Kidney (tissue), 14 donors: ENCODE data around the gene LRRC17. TPM values are rescaled to one million over a fixed set of nuclear protein-coding genes. Genes with fewer than 3 reads are reported as not detected.

ENCODE experiments used
- DNase-seq, 5 donors: peaks; one replicate each; pipeline ENCODE4 v3.0.0-alpha.2; 2013 to 2020
- FAIRE-seq: peaks from 2 replicates; lab custom pipeline; 2012; peaks lifted over from hg19 to GRCh38; lab: Jason Lieb, UNC
- H3K27ac ChIP-seq, 2 donors: one replicate each; pipeline ENCODE4 v1.7.0; 2013; ENCODE audit warnings: low read depth in 2 of 2, low read length in 2 of 2, inconsistent platforms in 1 of 2
- H3K27me3 ChIP-seq: one replicate; pipeline ENCODE4 v1.7.1; 2013; ENCODE audit warnings: low read length, inconsistent platforms; ENCODE audit not compliant: control insufficient read depth, insufficient read depth
- H3K36me3 ChIP-seq, 3 donors: one replicate each; pipeline versions ENCODE4 v1.7.0 to v1.7.1; 2013; ENCODE audit warnings: low read length in 3 of 3, control low read depth in 1 of 3, inconsistent platforms in 1 of 3; ENCODE audit not compliant: insufficient read depth in 3 of 3, control insufficient read depth in 2 of 3
- H3K4me1 ChIP-seq, 3 donors: one replicate each; pipeline versions ENCODE4 v1.7.0 to v1.7.1; 2013; ENCODE audit warnings: low read length in 3 of 3, inconsistent platforms in 1 of 3, low read depth in 1 of 3; ENCODE audit not compliant: control insufficient read depth in 2 of 3, insufficient read depth in 2 of 3
- H3K4me3 ChIP-seq, 3 donors: one replicate each; pipeline versions ENCODE4 v1.7.0 to v1.8.1; 2013; ENCODE audit warnings: low read length in 3 of 3, control low read depth in 1 of 3, inconsistent platforms in 1 of 3
- H3K9ac ChIP-seq, 3 donors: one replicate each; pipeline versions ENCODE4 v1.7.0 to v1.7.1; 2013; ENCODE audit warnings: low read length in 3 of 3, control low read depth in 1 of 3, inconsistent platforms in 1 of 3
- H3K9me3 ChIP-seq, 3 donors: one replicate each; pipeline versions ENCODE4 v1.7.0 to v1.7.1; 2013; ENCODE audit warnings: low read length in 3 of 3, control low read depth in 1 of 3, inconsistent platforms in 1 of 3; ENCODE audit not compliant: control insufficient read depth in 2 of 3, insufficient read depth in 1 of 3
- intact Hi-C: fragments of 100-400 bp; cut with DNase I; formaldehyde crosslinking; loops from one replicate; pipeline ENCODE4 v1.11.1; 2022
- polyA plus RNA-seq: library from polyadenylated mRNA; stranded (reverse); fragments of 350-450 nt; fragmentation: Illumina TruSeq; extraction: RNeasy Lipid Tissue Mini Kit (QIAGEN cat#74804); gene quantifications from one replicate; pipeline ENCODE4 v1.2.3, GENCODE V29; 2014; ENCODE audit warnings: low read depth, low replicate concordance; ENCODE audit not compliant: insufficient read depth
- total RNA-seq: library from RNA; stranded (reverse); fragmentation: NEBNext Ultra II Directional; extraction: Animal tissue kit (Norgen Biotek cat#: 25700); gene quantifications from one replicate; pipeline ENCODE4 v1.2.1, GENCODE V29; 2021
- TF ChIP-seq, protein P1 (sequence below): IDR thresholded peaks from 3 replicates; pipeline ENCODE4 v1.5.1; 2012; ENCODE audit warnings: mild to moderate bottlenecking, moderate library complexity, borderline replicate concordance; ENCODE audit not compliant: insufficient read depth; ENCODE audit errors: extremely low read depth
- donor health status: control.
- donor health status: control.
- donor health status: control.
- donor health status: control.
- donor health status: control.
- donor health status: DM: yes; HTN: yes; CAD: no.
- donor health status: Normal renal cell carcinoma (clear cell type).

Gene LRRC17
- total and polyA plus RNA-seq, 2 donors from 2014 or later = 2.1 to 4.0 TPM

DNA sequence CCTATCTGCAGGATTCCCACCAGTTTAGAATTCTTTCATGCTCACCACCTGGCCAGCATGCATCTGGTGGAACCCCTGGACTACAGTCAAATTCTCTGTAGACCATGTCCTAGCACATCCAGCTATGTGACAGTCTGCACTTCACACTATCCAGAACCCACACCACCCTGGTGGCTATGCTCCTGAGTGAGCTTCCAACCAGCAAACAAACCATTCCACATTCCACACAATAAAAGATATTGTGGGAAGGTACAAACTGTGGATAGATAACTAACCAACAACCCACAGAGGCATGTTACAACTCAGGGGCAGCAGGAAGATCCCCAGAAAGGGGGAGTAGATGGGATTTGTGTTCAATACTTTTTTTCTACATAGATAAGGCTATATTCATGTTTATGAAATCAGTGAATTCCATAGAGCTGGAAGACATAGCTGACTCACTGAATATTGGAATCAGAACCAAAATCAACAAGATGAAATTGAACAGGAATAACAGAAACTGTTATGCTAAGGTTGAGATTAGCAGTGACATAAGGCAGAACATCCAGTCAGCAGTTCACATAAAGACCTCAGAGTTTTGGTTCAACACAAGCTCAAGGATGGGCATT lies 72.5 kb downstream of the LRRC17 start:
- Histone ChIP-seq H3K4me3 (no peak overlapping the region), H3K9ac (no peak overlapping the region), H3K4me1 (no peaks in the 10 kb centered on the region), H3K27me3 (no peaks in the 10 kb centered on the region), H3K36me3 (no peaks in the 10 kb centered on the region), H3K9me3 (no peaks in the 10 kb centered on the region), H3K27ac (no peak overlapping the region)
- TF ChIP-seq, protein P1, sequence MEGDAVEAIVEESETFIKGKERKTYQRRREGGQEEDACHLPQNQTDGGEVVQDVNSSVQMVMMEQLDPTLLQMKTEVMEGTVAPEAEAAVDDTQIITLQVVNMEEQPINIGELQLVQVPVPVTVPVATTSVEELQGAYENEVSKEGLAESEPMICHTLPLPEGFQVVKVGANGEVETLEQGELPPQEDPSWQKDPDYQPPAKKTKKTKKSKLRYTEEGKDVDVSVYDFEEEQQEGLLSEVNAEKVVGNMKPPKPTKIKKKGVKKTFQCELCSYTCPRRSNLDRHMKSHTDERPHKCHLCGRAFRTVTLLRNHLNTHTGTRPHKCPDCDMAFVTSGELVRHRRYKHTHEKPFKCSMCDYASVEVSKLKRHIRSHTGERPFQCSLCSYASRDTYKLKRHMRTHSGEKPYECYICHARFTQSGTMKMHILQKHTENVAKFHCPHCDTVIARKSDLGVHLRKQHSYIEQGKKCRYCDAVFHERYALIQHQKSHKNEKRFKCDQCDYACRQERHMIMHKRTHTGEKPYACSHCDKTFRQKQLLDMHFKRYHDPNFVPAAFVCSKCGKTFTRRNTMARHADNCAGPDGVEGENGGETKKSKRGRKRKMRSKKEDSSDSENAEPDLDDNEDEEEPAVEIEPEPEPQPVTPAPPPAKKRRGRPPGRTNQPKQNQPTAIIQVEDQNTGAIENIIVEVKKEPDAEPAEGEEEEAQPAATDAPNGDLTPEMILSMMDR = no peak
- DNase-seq (no peak), FAIRE-seq (no peak)
- intact Hi-C loops = no loop called here

GRCh38 chr7:102988088-102988487 lies 75.3 kb downstream of the LRRC17 start:
- FAIRE-seq (no peak), DNase-seq (no peak)
- H3K36me3 ChIP-seq = no peaks in the 10 kb centered on the region
- intact Hi-C loops = no loop called here
- no peaks in the 10 kb centered on the region for H3K27me3 ChIP-seq
- peaks cover 0 to 4% (median 0%) of the 10 kb centered on the region in 3 donors for H3K4me1 ChIP-seq
- TF ChIP-seq, protein P1 = no peak
- no peaks in the 10 kb centered on the region for H3K9me3 ChIP-seq
- H3K9ac ChIP-seq = no peak overlapping the region
- no peak overlapping the region for H3K4me3 ChIP-seq
- no peak overlapping the region for H3K27ac ChIP-seq

- H3K9me3 ChIP-seq = no peaks in the 10 kb centered on the region
- no peak for DNase-seq
- TF ChIP-seq, protein P1 = no peak
- H3K9ac ChIP-seq = no peak overlapping the region
- peaks cover 0 to 4% (median 0%) of the 10 kb centered on the region in 3 donors for H3K4me1 ChIP-seq
- no peaks in the 10 kb centered on the region for H3K36me3 ChIP-seq
- H3K27me3 ChIP-seq = no peaks in the 10 kb centered on the region
- no peak for FAIRE-seq
- intact Hi-C loops = no loop called here
- no peak overlapping the region for H3K27ac ChIP-seq
- H3K4me3 ChIP-seq = no peak overlapping the region
Observed at GRCh38 chr7:102988631-102989560, 76.1 kb downstream of the LRRC17 start.
